HG02938 (cell line): ENCODE measurements around the gene DIP2C.
"Not testable (repeated sequence)": the region's sequence is repeated elsewhere in the genome, so short reads cannot be mapped to it uniquely, and the experiment has no call there.

Experiments used
- ATAC-seq: cut with Tn5 transposase; IDR thresholded peaks from one replicate; pipeline ENCODE4 v1.9.1; 2021; ENCODE audit warnings: mild to moderate bottlenecking, moderate library complexity; ENCODE audit not compliant: unreplicated experiment

The DIP2C gene

DNA sequence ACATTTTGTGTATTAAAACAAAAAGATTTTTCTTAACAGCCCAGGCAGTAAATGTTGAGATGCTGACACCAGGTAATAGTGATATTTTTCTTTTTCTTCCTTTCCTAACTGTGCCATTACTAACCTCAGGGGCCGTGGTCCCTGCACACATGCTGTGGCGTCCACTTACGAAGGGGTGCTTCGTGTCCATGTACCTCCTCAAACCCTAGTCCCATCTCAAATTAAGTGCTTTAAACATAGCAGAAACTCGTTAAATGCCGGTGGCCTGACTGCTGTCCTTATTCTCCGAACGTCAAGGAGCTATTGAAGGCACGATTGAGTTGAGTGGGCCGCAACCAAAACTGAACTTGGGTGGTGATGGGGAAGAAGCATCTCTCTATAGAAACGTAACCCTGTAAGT lies 421.8 kb downstream of the DIP2C start:
- no peak for ATAC-seq

- ATAC-seq = no peak
Measured at GRCh38 chr10:266974-267425, 422.5 kb downstream of the DIP2C start.

DNA sequence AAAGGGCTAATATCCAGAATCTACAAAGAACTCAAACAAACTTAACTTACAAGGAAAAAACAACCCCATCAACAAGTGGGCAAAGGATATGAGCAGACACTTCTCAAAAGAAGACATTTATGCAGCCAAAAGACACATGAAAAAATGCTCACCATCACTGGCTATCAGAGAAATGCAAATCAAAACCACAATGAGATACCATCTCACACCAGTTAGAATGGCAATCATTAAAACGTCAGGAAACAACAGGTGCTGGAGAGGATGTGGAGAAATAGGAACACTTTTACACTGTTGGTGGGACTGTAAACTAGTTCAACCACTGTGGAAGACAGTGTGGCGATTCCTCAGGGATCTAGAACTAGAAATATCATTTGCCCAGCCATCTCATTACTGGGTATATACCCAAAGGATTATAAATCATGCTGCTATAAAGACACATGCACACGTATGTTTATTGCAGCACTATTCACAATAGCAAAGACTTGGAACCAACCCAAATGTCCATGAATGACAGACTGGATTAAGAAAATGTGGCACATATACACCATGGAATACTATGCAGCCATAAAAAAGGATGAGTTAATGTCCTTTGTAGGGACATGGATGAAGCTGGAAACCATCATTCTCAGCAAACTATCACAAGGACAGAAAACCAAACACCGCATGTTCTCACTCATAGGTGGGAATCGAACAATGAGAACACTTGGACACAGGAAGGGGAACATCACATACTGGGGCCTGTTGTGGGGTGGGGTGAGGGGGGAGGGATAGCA lies 423.5 kb downstream of the DIP2C start:
- ATAC-seq = not testable (repeated sequence)

DNA sequence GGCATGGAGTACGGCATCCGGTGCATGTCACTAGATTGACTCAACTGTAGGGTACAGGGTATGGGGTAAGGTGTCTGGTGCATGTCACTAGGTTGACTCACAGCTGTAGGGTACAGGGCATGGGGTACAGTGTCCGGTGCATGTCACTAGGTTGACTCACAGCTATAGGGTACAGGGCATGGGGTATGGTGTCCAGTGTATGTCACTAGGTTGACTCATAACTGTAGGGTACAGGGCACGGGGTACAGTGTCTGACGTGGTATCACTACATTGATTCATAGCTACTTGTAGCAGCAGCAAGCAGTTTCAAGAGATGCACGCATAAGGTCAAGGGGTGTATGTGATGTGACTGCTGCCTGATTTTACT lies 424.4 kb downstream of the DIP2C start:
- ATAC-seq = peak; percentile 45

DNA sequence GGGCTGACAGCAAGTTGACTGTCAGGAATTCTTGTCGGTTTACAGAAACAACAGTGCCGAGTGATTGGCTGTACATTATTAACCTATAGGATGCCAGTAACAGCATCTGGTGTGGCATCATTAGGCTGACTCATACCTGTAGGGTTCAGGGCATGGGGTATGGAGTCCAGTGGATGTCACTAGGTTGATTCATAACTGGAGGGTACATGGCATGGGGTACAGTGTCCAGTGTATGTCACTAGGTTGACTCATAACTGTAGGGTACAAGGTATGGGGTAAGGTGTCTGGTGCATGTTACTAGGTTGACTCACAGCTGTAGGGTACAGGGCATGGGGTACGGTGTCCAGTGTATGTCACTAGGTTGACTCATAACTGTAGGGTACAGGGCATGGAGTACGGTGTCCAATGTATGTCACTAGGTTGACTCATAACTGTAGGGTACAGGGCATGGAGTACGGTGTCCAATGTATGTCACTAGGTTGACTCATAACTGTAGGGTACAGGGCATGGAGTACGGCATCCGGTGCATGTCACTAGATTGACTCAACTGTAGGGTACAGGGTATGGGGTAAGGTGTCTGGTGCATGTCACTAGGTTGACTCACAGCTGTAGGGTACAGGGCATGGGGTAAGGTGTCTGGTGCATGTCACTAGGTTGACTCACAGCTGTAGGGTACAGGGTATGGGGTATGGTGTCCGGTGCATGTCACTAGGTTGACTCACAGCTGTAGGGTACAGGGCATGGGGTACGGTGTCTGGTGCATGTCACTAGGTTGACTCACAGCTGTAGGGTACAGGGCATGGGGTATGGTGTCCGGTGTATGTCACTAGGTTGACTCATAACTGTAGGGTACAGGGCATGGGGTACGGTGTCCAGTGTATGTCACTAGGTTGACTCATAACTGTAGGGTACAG lies 425.1 kb downstream of the DIP2C start:
- not testable (repeated sequence) for ATAC-seq

DNA sequence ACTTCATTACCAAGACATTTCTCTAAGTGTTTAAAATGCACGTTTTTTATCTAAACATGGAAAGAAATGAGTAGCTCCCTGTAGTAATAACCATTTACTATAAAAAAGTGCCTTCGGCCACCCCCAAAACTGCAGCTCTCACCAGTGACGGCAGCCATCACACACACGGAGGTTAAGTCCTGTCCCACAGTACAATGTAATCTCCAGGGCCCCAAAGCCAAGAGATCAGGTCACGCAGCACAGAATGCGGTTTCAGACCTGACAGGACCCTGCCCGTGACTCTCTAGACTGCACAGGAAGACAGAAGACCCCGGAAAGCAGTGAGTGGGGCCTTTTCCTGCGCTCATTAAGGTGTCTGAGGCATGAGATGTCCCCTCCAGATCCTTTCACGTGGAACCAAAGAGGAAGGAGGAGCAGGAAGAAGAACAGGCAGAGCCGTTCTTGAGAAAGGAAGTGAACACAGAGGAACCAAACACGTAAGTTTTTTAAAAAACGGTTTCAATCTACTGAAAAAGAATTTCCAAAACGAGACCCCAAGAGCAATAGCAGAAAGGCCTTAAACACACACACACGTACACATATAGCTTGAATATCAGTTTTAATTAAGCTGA lies 428.5 kb downstream of the DIP2C start:
- ATAC-seq = no peak

DNA sequence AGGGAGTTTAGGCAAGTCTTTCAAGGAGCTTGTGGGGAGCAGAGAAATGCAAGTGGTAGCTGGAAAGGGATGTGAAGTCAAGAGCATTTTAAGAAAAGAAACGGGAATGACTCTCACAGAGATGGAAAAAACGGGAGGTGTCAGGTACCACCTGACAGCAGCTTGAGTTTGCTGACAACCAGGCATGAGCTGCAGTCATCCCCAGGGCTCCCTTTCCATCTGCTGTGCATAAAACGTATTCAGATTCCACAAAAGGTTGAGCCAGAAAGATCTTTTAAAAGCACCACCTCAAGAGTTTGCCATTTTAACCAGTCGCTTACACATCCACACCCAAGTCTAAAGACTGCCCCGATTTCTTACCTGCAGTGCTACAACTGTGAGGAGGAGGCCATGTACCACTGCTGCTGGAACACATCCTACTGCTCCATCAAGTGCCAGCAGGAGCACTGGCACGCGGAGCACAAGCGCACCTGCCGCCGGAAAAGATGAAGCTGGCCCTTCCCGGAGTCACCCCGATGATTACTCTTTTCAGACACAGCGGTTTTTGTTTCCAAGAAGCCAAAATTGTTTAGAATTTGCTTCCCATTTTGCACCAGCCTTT lies 437.4 kb downstream of the DIP2C start:
- no peak for ATAC-seq

DNA sequence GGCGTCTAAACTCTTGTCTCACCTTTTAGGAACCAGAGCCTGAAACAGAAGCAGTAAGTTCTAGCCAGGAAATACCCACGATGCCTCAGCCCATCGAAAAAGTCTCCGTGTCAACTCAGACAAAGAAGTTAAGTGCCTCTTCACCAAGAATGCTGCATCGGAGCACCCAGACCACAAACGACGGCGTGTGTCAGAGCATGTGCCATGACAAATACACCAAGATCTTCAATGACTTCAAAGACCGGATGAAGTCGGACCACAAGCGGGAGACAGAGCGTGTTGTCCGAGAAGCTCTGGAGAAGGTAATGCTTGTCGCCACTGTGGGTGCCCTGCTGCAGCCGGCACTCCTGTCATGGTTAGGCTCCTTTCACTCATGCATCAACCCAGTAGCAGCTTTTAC lies 441.2 kb downstream of the DIP2C start:
- ATAC-seq = no peak

DNA sequence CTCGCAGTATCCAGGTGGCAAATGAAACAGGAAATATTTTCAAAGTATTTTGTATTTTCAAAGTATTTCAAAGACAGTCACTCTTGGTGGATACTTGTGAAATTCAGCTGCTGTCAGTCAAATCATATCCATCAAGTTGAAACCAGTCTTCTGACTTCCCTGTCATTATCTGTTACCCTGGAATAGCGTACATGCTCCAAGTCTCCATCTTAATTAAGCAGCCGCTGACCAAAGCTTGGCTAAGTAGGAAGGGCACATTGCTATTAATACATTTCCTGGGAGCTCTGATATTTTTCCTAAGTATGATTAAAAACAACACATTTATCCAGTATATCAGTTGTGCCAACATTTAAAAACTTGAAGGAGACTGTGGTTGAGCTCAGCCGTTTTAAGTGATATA lies 442.0 kb downstream of the DIP2C start:
- ATAC-seq = no peak

GRCh38 chr10:246431-246830 lies 443.0 kb downstream of the DIP2C start:
- no peak for ATAC-seq

DNA sequence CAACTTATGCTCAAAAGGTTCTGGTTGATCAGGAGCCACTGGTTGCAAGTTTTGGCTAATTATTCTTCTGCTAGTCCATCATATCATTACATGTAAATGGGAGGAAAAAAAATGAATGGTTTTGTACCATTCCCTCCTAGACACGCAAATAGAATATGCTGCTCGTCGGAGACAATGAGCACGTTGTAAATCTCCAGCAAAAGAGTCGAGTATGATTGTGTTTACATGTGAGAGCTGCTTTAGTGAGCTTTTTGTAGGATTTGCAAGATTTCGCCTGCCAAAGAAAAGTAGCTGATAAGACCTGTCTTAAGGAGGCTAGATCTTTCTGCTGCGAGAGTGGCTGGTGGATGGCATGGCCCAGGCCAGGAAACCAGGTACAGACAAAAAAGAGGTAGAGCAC lies 445.2 kb downstream of the DIP2C start:
- ATAC-seq = no peak

GRCh38 chr10:241966-242643 lies 447.4 kb downstream of the DIP2C start:
- ATAC-seq = no peak

- no peak for ATAC-seq
Measured at GRCh38 chr10:241451-241850, 448.0 kb downstream of the DIP2C start.

GRCh38 chr10:239109-239508 lies 450.4 kb downstream of the DIP2C start:
- no peak for ATAC-seq

GRCh38 chr10:235915-236314 lies 453.6 kb downstream of the DIP2C start:
- no peak for ATAC-seq

DNA sequence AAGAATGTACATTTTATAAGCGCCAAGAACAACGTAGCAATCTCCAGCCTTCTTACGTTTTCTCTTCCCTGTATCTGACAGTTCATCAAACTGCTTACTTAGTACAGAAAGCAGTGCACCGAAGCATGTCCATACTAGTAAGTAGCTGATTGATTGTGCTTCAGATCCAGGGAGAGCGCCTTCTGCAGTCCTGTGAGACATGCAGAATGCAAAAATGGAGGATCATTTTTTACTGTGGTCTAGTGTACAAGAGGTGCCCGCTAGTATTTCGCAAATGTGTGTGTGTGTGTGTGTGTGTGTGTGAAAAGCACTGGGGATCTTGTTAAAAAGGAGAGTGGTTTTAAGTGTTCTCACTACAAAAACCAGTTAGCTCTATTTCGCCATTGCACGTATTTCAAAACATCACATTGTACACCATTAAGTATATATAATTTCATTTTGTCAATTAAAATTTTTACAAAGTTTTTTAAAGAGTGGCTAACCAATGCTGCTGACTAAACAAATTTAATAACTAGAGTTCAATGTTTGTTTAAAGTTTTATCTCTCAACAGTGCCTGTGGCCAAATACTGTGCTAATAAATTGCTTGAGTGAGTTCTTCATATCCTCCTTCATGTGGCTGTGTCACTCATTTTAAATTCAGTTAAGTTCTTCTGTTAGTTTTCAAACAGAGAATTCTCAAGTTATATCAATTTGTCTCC lies 454.6 kb downstream of the DIP2C start:
- no peak for ATAC-seq

- no peak for ATAC-seq
Measured at GRCh38 chr10:232878-233277, 456.6 kb downstream of the DIP2C start.

DNA sequence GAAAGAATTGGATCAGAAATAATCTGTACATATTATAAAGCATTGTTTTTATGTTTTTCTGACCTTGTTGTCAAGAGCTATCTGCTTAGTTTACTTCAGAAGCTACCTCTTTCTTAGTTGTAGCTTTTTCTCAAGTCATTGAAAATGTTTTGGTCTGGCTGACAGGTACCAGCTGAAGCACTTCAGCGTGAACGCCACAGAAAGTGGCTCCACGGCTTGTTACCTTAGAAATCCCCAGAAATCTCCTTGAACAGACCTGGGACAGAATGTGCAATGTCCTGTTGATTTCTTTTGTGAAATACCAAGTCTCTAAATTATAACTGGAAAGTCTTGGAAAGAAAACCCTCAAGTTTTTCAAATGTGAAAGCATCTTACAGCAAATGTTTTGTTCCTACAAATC lies 457.4 kb downstream of the DIP2C start:
- ATAC-seq = no peak

DNA sequence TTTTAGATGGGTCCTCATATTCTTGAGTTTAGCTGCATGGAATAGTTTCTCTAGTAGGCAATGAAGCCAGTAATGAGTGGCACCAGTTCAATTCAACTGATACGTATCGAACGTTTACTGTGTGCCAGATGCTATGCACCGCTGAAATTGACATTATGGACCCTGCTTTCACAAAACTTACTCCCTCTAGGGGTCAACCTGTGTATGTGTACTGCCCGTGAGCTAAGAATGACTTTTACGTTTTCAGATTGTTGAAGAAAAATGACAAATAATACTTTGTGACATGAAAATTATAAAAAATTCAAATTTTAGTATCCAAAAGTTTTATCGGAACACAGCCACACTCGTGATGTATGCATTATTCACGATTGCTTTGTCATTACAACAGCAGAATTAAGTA lies 458.7 kb downstream of the DIP2C start:
- no peak for ATAC-seq

DNA sequence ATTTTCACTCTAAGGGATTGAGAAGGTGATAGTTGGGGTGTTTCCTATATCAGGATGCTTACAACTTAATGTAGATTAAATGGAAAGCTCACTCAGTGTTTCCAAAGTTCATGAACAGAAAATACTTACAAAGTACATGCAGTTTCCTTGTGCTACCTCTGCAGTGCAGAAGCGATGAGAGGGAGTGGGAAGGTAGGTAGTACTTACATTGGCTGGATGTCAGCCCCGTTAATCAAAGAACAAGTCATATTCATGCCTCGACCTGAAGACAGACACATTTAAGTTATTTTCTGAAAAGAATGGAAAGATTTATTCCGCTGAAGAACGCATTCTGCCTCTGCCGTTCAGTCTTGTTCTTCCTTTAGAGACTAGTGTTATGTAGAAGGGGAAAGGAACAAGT lies 461.1 kb downstream of the DIP2C start:
- ATAC-seq = no peak
